Measurements from ENCODE around the gene FKBP1B. TPM values are rescaled to one million over a fixed set of nuclear protein-coding genes. Genes with fewer than 3 reads are reported as not detected.
"Not testable (repeated sequence)": the region's sequence is repeated elsewhere in the genome, so short reads cannot be mapped to it uniquely, and the experiment has no call there.

Gene FKBP1B
- total RNA-seq, 1 experiment from 2014 or later: 3.7 TPM

DNA sequence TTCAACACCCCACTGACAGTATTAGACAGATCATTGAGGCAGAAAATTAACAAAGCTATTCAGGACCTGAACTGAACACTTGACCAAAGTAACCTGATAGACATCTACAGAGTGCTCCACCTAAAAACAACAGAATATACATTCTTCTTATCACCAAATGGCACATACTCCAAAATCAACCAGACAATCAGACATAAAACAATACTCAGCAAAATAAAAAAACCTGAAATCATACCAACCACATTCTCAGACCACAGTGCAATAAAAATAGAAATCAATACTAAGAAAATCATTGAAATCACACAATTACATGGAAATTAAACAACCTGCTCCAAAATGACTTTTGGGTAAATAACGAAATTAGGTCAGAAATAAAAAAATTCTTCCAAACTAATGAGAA is 57.8 kb downstream of the FKBP1B start:
- intact Hi-C loops (cut with micrococcal nuclease; ENCODE audit: unreplicated experiment): no loop called here
- H3K4me3 ChIP-seq (ENCODE audit: low read depth, low read length, poor library complexity, severe bottlenecking): no peak overlapping the region
- TF ChIP-seq, protein P1, sequence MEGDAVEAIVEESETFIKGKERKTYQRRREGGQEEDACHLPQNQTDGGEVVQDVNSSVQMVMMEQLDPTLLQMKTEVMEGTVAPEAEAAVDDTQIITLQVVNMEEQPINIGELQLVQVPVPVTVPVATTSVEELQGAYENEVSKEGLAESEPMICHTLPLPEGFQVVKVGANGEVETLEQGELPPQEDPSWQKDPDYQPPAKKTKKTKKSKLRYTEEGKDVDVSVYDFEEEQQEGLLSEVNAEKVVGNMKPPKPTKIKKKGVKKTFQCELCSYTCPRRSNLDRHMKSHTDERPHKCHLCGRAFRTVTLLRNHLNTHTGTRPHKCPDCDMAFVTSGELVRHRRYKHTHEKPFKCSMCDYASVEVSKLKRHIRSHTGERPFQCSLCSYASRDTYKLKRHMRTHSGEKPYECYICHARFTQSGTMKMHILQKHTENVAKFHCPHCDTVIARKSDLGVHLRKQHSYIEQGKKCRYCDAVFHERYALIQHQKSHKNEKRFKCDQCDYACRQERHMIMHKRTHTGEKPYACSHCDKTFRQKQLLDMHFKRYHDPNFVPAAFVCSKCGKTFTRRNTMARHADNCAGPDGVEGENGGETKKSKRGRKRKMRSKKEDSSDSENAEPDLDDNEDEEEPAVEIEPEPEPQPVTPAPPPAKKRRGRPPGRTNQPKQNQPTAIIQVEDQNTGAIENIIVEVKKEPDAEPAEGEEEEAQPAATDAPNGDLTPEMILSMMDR (conservative IDR thresholded peaks at IDR 0.05; ENCODE audit: low read depth, low read length): no peak
- no peak for TF ChIP-seq EZH2 (IDR thresholded peaks at IDR 0.05; ENCODE audit: borderline replicate concordance, low read depth, low read length, poor library complexity, severe bottlenecking)
- no peak overlapping the region for H3K27ac ChIP-seq (ENCODE audit: low read depth, low read length, poor library complexity, severe bottlenecking)
- ChIA-PET POLR2A (ENCODE audit: low non-redundant PET) (no interaction called here), CTCF (no interaction called here)
- BruUV-seq (replicated peaks): no TSS peak
- H3K27me3 ChIP-seq (replicated peaks; ENCODE audit: insufficient read depth, low read depth, low read length, poor library complexity): no peaks in the 10 kb centered on the region
- no peaks in the 10 kb centered on the region for H3K4me1 ChIP-seq (ENCODE audit: insufficient read depth, low read length, poor library complexity, severe bottlenecking)
- DNase-seq (ENCODE audit: low spot score): no peak
- no peaks in the 10 kb centered on the region for H3K36me3 ChIP-seq (ENCODE audit: insufficient read depth, low read length, poor library complexity, severe bottlenecking)
- H3K9me3 ChIP-seq (ENCODE audit: low read depth, low read length, poor library complexity, severe bottlenecking): no peaks in the 10 kb centered on the region

DNA sequence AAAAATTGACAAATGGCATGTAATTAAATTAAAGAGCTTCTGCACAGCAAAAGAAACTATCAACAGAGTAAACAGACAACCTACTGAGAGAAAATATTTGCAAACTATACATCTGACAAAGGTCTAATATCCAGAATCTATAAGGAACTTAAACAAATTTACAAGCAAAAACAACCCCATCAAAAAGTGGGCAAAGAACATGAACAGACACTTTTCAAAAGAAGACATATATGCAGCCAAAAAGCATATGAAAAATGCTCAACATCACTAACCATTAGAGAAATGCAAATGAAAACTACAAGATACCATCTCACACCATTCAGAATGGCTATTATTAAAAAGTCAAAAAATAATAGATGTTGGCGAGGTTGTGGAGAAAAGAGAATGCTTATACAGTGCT is 59.9 kb downstream of the FKBP1B start:
- CTCF ChIA-PET; H3K27ac ChIP-seq (ENCODE audit: low read depth, low read length, poor library complexity, severe bottlenecking): not testable (repeated sequence)
- POLR2A ChIA-PET (ENCODE audit: low non-redundant PET): interaction anchor here (0.6 kb wide), 1 partner anchor 50 kb away, joined by 5 read pairs; no protein-coding TSS in a partner anchor

DNA sequence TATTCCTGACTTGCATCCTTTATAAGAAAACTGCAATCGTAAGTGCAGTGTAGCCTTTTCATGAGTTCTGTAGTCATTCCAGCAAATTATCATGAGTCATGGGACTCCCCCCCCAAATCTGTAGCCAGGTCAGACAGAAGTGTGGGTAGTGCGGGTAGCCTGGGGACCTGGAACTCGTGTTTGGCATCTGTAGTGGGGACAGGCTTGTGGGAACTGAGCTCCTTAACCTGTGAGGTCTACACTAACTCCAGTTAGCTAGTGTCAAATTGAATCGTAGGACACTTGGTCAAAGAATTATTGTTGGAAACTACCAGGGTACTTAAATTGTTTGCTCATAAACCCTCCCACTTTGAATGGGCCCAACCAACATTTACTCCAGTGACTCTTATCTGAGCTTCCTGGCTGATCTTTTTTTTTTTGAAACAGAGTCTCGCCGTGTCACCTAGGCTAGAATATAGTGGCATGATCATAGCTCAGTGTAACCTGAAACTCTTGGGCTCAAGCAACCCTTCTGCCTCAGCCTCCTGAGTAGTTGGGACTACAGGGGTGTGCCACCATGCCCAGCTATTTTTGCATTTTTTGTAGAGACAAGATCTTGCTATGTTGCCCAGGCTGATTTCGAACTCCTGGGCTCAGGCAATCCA is 61.2 kb downstream of the FKBP1B start:
- DNase-seq (ENCODE audit: low spot score): no peak
- Histone ChIP-seq H3K27me3 (replicated peaks; ENCODE audit: insufficient read depth, low read depth, low read length, poor library complexity) (no peaks in the 10 kb centered on the region), H3K4me1 (ENCODE audit: insufficient read depth, low read length, poor library complexity, severe bottlenecking) (no peaks in the 10 kb centered on the region), H3K4me3 (ENCODE audit: low read depth, low read length, poor library complexity, severe bottlenecking) (no peak overlapping the region), H3K27ac (ENCODE audit: low read depth, low read length, poor library complexity, severe bottlenecking) (no peak overlapping the region), H3K9me3 (ENCODE audit: low read depth, low read length, poor library complexity, severe bottlenecking) (no peaks in the 10 kb centered on the region), H3K36me3 (ENCODE audit: insufficient read depth, low read length, poor library complexity, severe bottlenecking) (no peaks in the 10 kb centered on the region)
- TF ChIP-seq EZH2 (IDR thresholded peaks at IDR 0.05; ENCODE audit: borderline replicate concordance, low read depth, low read length, poor library complexity, severe bottlenecking): no peak
- TF ChIP-seq, protein P1 (conservative IDR thresholded peaks at IDR 0.05; ENCODE audit: low read depth, low read length): no peak
- intact Hi-C loops (cut with micrococcal nuclease; ENCODE audit: unreplicated experiment): no loop called here
- ChIA-PET CTCF (no interaction called here), POLR2A (ENCODE audit: low non-redundant PET) (no interaction called here)
- BruUV-seq (replicated peaks): no TSS peak

More for the DNA sequence above, 59.9 kb downstream of the FKBP1B start:
- H3K36me3 ChIP-seq (ENCODE audit: insufficient read depth, low read length, poor library complexity, severe bottlenecking); BruUV-seq (replicated peaks); H3K27me3 ChIP-seq (replicated peaks; ENCODE audit: insufficient read depth, low read depth, low read length, poor library complexity); DNase-seq (ENCODE audit: low spot score); H3K9me3 ChIP-seq (ENCODE audit: low read depth, low read length, poor library complexity, severe bottlenecking); intact Hi-C loops (cut with micrococcal nuclease; ENCODE audit: unreplicated experiment); H3K4me3 ChIP-seq (ENCODE audit: low read depth, low read length, poor library complexity, severe bottlenecking); H3K4me1 ChIP-seq (ENCODE audit: insufficient read depth, low read length, poor library complexity, severe bottlenecking): not testable (repeated sequence)

DNA sequence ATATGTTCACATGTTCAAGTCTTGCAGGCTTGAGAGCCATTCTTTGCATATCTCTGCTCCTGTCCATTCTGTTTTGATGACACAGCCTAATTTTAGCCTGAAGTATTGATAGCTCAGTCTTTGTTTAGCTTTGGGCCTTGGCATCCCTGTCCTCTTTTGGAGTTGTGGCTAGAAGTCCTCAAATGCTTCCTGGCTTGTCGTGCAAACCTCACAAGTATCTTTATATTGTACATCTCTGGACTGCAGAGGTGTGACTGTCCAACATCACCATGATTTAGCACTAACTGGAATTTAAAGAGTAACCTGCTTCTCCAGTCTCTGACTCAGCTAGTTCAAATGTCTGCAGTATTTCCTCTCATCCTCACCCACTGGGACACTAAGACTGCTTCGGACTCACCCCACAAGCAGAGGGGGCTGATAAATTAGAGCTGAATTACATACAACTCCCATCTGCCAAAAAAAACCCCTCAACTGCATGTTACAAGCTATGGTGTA is 61.9 kb downstream of the FKBP1B start:
- CTCF ChIA-PET: no interaction called here
- no peak for DNase-seq (ENCODE audit: low spot score)
- H3K27ac ChIP-seq (ENCODE audit: low read depth, low read length, poor library complexity, severe bottlenecking): no peak overlapping the region

More for the DNA sequence above, 61.9 kb downstream of the FKBP1B start:
- POLR2A ChIA-PET (ENCODE audit: low non-redundant PET): no interaction called here
- BruUV-seq (replicated peaks): no TSS peak
- Histone ChIP-seq H3K4me3 (ENCODE audit: low read depth, low read length, poor library complexity, severe bottlenecking) (no peak overlapping the region), H3K4me1 (ENCODE audit: insufficient read depth, low read length, poor library complexity, severe bottlenecking) (no peaks in the 10 kb centered on the region), H3K36me3 (ENCODE audit: insufficient read depth, low read length, poor library complexity, severe bottlenecking) (no peaks in the 10 kb centered on the region), H3K27me3 (replicated peaks; ENCODE audit: insufficient read depth, low read depth, low read length, poor library complexity) (no peaks in the 10 kb centered on the region), H3K9me3 (ENCODE audit: low read depth, low read length, poor library complexity, severe bottlenecking) (no peaks in the 10 kb centered on the region)
- TF ChIP-seq EZH2 (IDR thresholded peaks at IDR 0.05; ENCODE audit: borderline replicate concordance, low read depth, low read length, poor library complexity, severe bottlenecking): no peak
- TF ChIP-seq, protein P1 (conservative IDR thresholded peaks at IDR 0.05; ENCODE audit: low read depth, low read length): no peak
- intact Hi-C loops (cut with micrococcal nuclease; ENCODE audit: unreplicated experiment): no loop called here

All from A673 (cell line).